Measurements from ENCODE around the gene TMEM138.

TMEM138 gene

GRCh38 chr11:61353131-61354067 lies 8.8 kb upstream of the TMEM138 start:
- no peaks in the 10 kb centered on the region for H3K27me3 ChIP-seq (ENCODE audit: control insufficient read depth in 1 of 2, insufficient read depth in 2 of 2, low read length in 2 of 2)
- no peak overlapping the region for H3K4me3 ChIP-seq (ENCODE audit: low read length in 2 of 2)
- H3K27ac ChIP-seq (ENCODE audit: low read length): no peak overlapping the region
- H3K9me3 ChIP-seq (ENCODE audit: control insufficient read depth in 2 of 2, low read length in 2 of 2): no peaks in the 10 kb centered on the region
- peaks cover 30 to 44% of the 10 kb centered on the region in 2 donors for H3K36me3 ChIP-seq (ENCODE audit: control insufficient read depth in 2 of 2, insufficient read depth in 2 of 2, low read length in 2 of 2)
- no peak overlapping the region for H3K9ac ChIP-seq (ENCODE audit: low read length in 2 of 2)
- no peaks in the 10 kb centered on the region for H3K4me1 ChIP-seq (ENCODE audit: control insufficient read depth, insufficient read depth, low read length)

DNA sequence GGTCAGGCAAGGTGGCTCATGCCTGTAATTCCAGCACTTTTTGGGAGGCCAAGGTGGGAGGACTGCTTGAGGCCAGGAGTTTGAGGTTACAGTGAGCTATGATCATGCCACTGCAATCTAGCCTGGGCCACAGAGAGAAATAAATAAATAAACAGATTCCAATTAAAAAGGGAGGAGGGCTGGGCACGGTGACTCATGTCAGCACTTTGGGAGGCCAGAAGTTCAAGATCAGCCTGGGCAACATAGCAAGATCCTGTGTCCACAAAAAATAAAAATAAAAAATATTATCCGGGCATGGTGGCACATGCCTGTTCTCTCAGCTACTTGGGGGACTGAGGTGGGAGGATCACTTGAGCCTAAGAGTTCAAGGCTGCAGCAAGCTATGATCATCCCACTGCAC lies 8.0 kb upstream of the TMEM138 start:
- Histone ChIP-seq H3K9me3 (ENCODE audit: control insufficient read depth in 2 of 2, low read length in 2 of 2) (no peaks in the 10 kb centered on the region), H3K9ac (ENCODE audit: low read length in 2 of 2) (no peak overlapping the region), H3K27me3 (ENCODE audit: control insufficient read depth in 1 of 2, insufficient read depth in 2 of 2, low read length in 2 of 2) (no peaks in the 10 kb centered on the region), H3K27ac (ENCODE audit: low read length) (no peak overlapping the region), H3K36me3 (ENCODE audit: control insufficient read depth in 2 of 2, insufficient read depth in 2 of 2, low read length in 2 of 2) (peaks cover 27 to 39% of the 10 kb centered on the region in 2 donors), H3K4me1 (ENCODE audit: control insufficient read depth, insufficient read depth, low read length) (no peaks in the 10 kb centered on the region), H3K4me3 (ENCODE audit: low read length in 2 of 2) (no peak overlapping the region)

DNA sequence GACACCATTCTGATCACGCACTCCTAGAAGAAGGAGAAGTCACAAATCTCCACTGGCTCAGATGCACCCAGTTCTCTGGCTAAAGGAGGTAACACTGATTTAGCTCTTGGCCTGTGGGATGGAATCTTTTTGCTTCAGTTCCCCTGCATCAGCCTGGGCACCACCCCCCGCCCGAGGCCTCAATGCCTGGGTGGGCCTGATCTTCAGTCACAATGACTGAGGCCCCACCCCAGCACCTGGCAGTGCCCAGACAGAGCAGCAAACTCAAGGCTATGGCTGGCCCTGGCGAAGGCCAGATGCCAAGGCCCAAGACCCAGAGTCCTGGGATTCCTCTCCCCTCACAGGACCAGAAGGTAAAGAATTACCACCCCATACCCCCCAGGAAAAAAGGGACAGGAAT lies 5.5 kb upstream of the TMEM138 start:
- Histone ChIP-seq H3K27me3 (ENCODE audit: control insufficient read depth in 1 of 2, insufficient read depth in 2 of 2, low read length in 2 of 2) (no peaks in the 10 kb centered on the region), H3K9ac (ENCODE audit: low read length in 2 of 2) (peak overlapping the region in 1 of 2 donors; percentile 29), H3K36me3 (ENCODE audit: control insufficient read depth in 2 of 2, insufficient read depth in 2 of 2, low read length in 2 of 2) (peaks cover 14 to 21% of the 10 kb centered on the region in 2 donors), H3K27ac (ENCODE audit: low read length) (no peak overlapping the region), H3K9me3 (ENCODE audit: control insufficient read depth in 2 of 2, low read length in 2 of 2) (no peaks in the 10 kb centered on the region), H3K4me3 (ENCODE audit: low read length in 2 of 2) (no peak overlapping the region), H3K4me1 (ENCODE audit: control insufficient read depth, insufficient read depth, low read length) (peaks cover 8% of the 10 kb centered on the region)

DNA sequence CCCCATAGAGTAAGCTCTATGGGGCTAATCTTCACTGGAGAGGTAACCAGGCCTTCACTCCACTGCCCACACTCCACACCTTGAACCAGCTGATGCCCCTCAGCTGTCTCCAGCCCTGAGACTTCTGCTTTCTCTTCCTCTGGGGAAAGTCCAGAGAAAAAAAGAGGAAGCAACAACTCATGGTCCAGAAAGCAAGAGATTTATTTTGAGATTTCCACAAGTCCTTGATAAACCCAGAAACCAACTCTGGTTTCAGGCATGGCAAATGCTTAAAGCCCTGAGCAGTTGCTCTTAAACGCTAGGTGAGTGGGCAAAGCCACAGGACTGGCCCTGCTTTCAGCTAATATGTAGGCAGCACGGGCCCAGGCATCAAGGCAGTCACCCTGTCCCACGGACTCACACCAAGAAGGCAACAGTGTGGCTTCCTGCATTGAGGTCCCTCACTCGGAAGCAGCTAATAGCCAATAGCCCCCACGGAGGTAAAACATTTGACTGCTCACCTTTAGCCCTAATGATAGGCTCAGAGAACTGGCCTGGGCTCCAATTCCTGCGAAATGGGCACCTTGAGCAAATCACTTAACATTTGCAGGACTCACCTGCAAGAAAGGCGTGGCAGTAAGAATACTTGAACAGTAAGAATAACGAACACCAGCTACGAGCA lies 4.8 kb upstream of the TMEM138 start:
- H3K4me1 ChIP-seq (ENCODE audit: control insufficient read depth, insufficient read depth, low read length): peaks cover 8% of the 10 kb centered on the region
- H3K9ac ChIP-seq (ENCODE audit: low read length in 2 of 2): peak overlapping the region in 1 of 2 donors; percentile 29
- H3K27ac ChIP-seq (ENCODE audit: low read length): no peak overlapping the region
- H3K36me3 ChIP-seq (ENCODE audit: control insufficient read depth in 2 of 2, insufficient read depth in 2 of 2, low read length in 2 of 2): peaks cover 10 to 15% of the 10 kb centered on the region in 2 donors
- no peaks in the 10 kb centered on the region for H3K27me3 ChIP-seq (ENCODE audit: control insufficient read depth in 1 of 2, insufficient read depth in 2 of 2, low read length in 2 of 2)
- no peak overlapping the region for H3K4me3 ChIP-seq (ENCODE audit: low read length in 2 of 2)
- H3K9me3 ChIP-seq (ENCODE audit: control insufficient read depth in 2 of 2, low read length in 2 of 2): no peaks in the 10 kb centered on the region

DNA sequence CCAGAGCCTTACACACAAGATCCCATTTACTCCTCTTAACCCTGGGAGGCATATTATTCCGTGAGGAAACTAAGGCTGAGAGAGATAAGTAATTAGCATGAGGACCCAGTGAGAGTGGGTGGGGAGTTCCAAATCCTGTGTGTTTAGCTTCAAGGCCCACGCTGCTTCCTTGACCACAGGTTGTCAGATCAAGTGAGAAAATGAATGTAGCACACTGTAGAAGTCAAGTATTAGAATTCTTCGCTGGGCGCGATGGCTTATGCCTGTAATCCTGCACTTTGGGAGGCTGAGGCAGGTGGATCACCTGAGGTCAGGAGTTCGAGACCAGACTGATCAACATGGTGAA lies 4.3 kb upstream of the TMEM138 start:
- no peaks in the 10 kb centered on the region for H3K9me3 ChIP-seq (ENCODE audit: control insufficient read depth in 2 of 2, low read length in 2 of 2)
- peaks cover 12% of the 10 kb centered on the region for H3K4me1 ChIP-seq (ENCODE audit: control insufficient read depth, insufficient read depth, low read length)
- H3K4me3 ChIP-seq (ENCODE audit: low read length in 2 of 2): no peak overlapping the region
- H3K9ac ChIP-seq (ENCODE audit: low read length in 2 of 2): no peak overlapping the region
- H3K27me3 ChIP-seq (ENCODE audit: control insufficient read depth in 1 of 2, insufficient read depth in 2 of 2, low read length in 2 of 2): no peaks in the 10 kb centered on the region
- peaks cover 7 to 12% of the 10 kb centered on the region in 2 donors for H3K36me3 ChIP-seq (ENCODE audit: control insufficient read depth in 2 of 2, insufficient read depth in 2 of 2, low read length in 2 of 2)
- H3K27ac ChIP-seq (ENCODE audit: low read length): no peak overlapping the region

GRCh38 chr11:61358566-61358965 lies 3.6 kb upstream of the TMEM138 start:
- H3K9me3 ChIP-seq (ENCODE audit: control insufficient read depth in 2 of 2, low read length in 2 of 2): no peaks in the 10 kb centered on the region
- H3K4me1 ChIP-seq (ENCODE audit: control insufficient read depth, insufficient read depth, low read length): peaks cover 12% of the 10 kb centered on the region
- no peak overlapping the region for H3K4me3 ChIP-seq (ENCODE audit: low read length in 2 of 2)
- peaks cover 0 to 5% of the 10 kb centered on the region in 2 donors for H3K36me3 ChIP-seq (ENCODE audit: control insufficient read depth in 2 of 2, insufficient read depth in 2 of 2, low read length in 2 of 2)
- no peaks in the 10 kb centered on the region for H3K27me3 ChIP-seq (ENCODE audit: control insufficient read depth in 1 of 2, insufficient read depth in 2 of 2, low read length in 2 of 2)
- H3K27ac ChIP-seq (ENCODE audit: low read length): no peak overlapping the region
- no peak overlapping the region for H3K9ac ChIP-seq (ENCODE audit: low read length in 2 of 2)

DNA sequence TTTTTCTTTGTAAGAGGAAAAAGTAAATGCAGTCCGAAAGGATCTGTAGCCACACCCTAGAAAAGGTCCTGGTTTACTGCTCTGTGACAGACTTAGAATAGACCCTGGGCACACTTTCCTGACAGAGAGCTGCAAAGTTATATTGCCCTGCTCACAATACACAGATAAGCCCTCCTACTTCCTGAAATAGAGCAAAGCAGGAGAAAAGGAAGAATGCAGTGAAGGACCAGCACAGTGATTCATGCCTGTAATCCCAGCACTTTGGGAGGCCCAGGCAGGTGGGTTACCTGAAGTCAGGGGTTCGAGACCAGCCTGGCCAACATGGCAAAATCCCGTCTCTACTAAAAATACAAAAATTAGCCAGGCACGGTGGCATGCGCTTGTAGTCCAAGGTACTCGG lies 2.7 kb upstream of the TMEM138 start:
- Histone ChIP-seq H3K9me3 (ENCODE audit: control insufficient read depth in 2 of 2, low read length in 2 of 2) (no peaks in the 10 kb centered on the region), H3K4me3 (ENCODE audit: low read length in 2 of 2) (no peak overlapping the region), H3K9ac (ENCODE audit: low read length in 2 of 2) (no peak overlapping the region), H3K27me3 (ENCODE audit: control insufficient read depth in 1 of 2, insufficient read depth in 2 of 2, low read length in 2 of 2) (no peaks in the 10 kb centered on the region), H3K4me1 (ENCODE audit: control insufficient read depth, insufficient read depth, low read length) (peaks cover 12% of the 10 kb centered on the region), H3K27ac (ENCODE audit: low read length) (no peak overlapping the region), H3K36me3 (ENCODE audit: control insufficient read depth in 2 of 2, insufficient read depth in 2 of 2, low read length in 2 of 2) (peaks cover 4 to 5% of the 10 kb centered on the region in 2 donors)

GRCh38 chr11:61361237-61361740 lies 885 bp upstream of the TMEM138 start:
- peak overlapping the region; percentile 97 to 98 for H3K9ac ChIP-seq (ENCODE audit: low read length in 2 of 2)
- peak overlapping the region; percentile 99 for H3K27ac ChIP-seq (ENCODE audit: low read length)
- peak overlapping the region; percentile 98 to 100 for H3K4me3 ChIP-seq (ENCODE audit: low read length in 2 of 2)
- peaks cover 7 to 17% of the 10 kb centered on the region in 2 donors for H3K36me3 ChIP-seq (ENCODE audit: control insufficient read depth in 2 of 2, insufficient read depth in 2 of 2, low read length in 2 of 2)
- H3K27me3 ChIP-seq (ENCODE audit: control insufficient read depth in 1 of 2, insufficient read depth in 2 of 2, low read length in 2 of 2): no peaks in the 10 kb centered on the region
- H3K9me3 ChIP-seq (ENCODE audit: control insufficient read depth in 2 of 2, low read length in 2 of 2): no peaks in the 10 kb centered on the region
- H3K4me1 ChIP-seq (ENCODE audit: control insufficient read depth, insufficient read depth, low read length): peaks cover 12% of the 10 kb centered on the region

DNA sequence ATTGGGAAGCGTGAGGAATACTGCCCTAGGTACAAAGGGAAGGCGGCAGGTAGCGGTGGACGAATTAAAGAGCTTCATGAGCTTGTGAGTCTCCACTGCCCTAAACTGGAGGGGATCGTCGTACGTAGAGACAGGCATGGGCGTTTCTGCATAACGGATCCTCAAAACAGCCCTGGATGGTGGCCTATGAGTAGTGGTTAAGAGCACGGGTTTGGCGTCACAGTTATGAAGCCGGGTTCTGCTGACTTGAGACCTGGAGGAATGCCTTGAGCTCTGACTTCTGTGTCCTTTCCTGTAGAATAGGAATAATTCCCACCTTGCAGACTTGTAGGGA lies 335 bp downstream of the TMEM138 start:
- peak overlapping the region; percentile 98 to 100 for H3K4me3 ChIP-seq (ENCODE audit: low read length in 2 of 2)
- peak overlapping the region; percentile 97 to 98 for H3K9ac ChIP-seq (ENCODE audit: low read length in 2 of 2)
- H3K27me3 ChIP-seq (ENCODE audit: control insufficient read depth in 1 of 2, insufficient read depth in 2 of 2, low read length in 2 of 2): no peaks in the 10 kb centered on the region
- peak overlapping the region; percentile 99 for H3K27ac ChIP-seq (ENCODE audit: low read length)
- peaks cover 19 to 28% of the 10 kb centered on the region in 2 donors for H3K36me3 ChIP-seq (ENCODE audit: control insufficient read depth in 2 of 2, insufficient read depth in 2 of 2, low read length in 2 of 2)
- peaks cover 12% of the 10 kb centered on the region for H3K4me1 ChIP-seq (ENCODE audit: control insufficient read depth, insufficient read depth, low read length)
- no peaks in the 10 kb centered on the region for H3K9me3 ChIP-seq (ENCODE audit: control insufficient read depth in 2 of 2, low read length in 2 of 2)

DNA sequence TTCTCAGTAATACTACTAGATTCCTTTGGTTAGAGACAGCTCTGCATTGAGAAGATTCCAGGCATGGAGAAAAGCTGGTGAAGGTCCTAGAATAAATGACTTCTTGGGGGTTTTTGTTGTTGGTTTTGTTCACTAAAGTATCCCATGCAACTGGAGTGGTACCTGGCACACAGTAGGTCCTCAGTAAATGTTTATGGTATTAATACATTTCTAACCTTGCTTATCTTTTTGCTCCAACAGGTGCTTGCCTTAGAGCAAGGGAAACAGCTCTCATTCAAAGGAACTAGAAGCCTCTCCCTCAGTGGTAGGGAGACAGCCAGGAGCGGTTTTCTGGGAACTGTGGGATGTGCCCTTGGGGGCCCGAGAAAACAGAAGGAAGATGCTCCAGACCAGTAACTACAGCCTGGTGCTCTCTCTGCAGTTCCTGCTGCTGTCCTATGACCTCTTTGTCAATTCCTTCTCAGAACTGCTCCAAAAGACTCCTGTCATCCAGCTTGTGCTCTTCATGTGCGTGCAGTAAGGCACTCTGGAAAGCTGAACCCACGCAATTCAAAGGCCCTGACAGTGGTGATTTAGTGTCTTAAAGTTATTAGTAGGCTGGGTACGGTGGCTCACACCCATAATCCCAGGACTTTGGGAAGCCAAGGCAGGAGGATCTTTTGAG lies 2.0 kb downstream of the TMEM138 start:
- Histone ChIP-seq H3K4me1 (ENCODE audit: control insufficient read depth, insufficient read depth, low read length) (peaks cover 12% of the 10 kb centered on the region), H3K9ac (ENCODE audit: low read length in 2 of 2) (no peak overlapping the region), H3K27ac (ENCODE audit: low read length) (no peak overlapping the region), H3K4me3 (ENCODE audit: low read length in 2 of 2) (no peak overlapping the region), H3K27me3 (ENCODE audit: control insufficient read depth in 1 of 2, insufficient read depth in 2 of 2, low read length in 2 of 2) (no peaks in the 10 kb centered on the region), H3K9me3 (ENCODE audit: control insufficient read depth in 2 of 2, low read length in 2 of 2) (no peaks in the 10 kb centered on the region), H3K36me3 (ENCODE audit: control insufficient read depth in 2 of 2, insufficient read depth in 2 of 2, low read length in 2 of 2) (peaks cover 31 to 42% of the 10 kb centered on the region in 2 donors)

All from stomach smooth muscle (tissue), 2 donors.